Activated T-helper 1 cell treated with anti-CD3 and anti-CD28 coated beads, Interleukin-2, amount 50 U/mL, for 16 hours (primary cell): ENCODE results near the gene MAP1LC3B2.

Source experiments
- DNase-seq, 2 donors: peaks; one replicate each; pipeline ENCODE4 v3.0.0-alpha.2; 2020; ENCODE audit warnings: low read depth in 1 of 2, low spot score in 1 of 2

MAP1LC3B2 gene

DNA sequence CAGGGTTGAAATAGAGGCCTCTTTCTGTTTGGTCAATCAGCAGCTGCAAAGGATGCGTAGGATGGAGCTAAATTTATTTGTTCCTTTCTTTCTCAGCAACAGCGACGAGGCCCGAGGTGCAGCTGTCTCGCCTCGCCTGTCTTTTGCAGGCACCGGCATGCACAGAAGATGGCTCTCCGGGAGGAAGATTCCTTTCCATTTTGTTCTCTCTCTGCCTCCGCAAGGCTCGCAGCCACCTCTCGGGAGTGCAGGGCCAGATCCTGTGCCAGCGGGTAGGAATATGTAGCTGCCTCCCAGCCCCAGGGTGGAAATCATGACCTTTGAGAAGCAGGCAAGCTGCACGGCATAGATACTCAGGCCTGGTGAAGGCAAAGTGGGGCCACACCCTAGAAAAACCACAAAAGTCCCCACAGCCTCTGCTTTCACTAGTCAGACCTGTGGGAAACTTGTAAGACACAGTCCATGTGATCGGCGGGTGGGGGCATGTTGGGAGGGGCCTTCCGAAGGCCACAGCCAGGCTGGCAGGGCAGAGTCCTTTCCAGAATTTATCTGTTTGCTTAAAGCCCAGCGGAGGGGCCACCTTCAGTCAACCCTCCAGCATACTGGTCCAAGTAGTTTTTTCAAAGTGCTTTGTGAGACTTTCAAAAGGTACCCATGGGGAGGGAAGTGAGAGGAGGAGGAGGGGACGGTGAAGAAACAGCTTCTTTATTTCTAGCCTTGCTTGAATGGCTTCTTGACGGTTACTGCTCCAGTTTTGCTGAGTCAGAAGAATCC, at the start of gene MAP1LC3B2:
TSS of gene MAP1LC3B2 (plus strand) at position 220 of the 774 bp plus-strand sequence. CDS start 16,562 bp downstream, outside the sequence.
- DNase-seq: peak; percentile 40 to 46

- no peak for DNase-seq
These were observed 45.2 kb upstream of the MAP1LC3B2 start for GRCh38 chr12:116513944-116514343.

- DNase-seq: no peak
These were observed 43.5 kb upstream of the MAP1LC3B2 start for GRCh38 chr12:116515684-116516083.

DNA sequence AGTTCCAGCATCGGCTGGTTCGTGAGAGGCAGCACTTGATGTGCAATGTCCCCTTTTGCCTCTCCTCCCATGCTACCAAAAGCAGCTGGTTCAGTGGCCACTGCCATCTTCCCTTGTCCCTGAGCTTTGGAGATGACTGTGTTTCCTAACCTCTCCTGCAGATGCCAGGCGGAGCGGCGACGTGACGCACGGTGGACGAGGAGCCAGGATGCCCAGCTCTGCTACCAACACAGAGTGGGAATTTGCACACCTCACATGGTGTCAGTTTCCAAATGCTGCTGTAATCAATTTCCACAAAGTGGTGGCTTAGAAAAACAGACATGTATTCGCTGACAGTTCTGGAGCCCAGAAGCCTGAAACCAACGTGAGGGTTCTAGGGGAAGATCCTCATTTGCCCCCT, 42.5 kb upstream of the MAP1LC3B2 start:
- no peak for DNase-seq

DNA sequence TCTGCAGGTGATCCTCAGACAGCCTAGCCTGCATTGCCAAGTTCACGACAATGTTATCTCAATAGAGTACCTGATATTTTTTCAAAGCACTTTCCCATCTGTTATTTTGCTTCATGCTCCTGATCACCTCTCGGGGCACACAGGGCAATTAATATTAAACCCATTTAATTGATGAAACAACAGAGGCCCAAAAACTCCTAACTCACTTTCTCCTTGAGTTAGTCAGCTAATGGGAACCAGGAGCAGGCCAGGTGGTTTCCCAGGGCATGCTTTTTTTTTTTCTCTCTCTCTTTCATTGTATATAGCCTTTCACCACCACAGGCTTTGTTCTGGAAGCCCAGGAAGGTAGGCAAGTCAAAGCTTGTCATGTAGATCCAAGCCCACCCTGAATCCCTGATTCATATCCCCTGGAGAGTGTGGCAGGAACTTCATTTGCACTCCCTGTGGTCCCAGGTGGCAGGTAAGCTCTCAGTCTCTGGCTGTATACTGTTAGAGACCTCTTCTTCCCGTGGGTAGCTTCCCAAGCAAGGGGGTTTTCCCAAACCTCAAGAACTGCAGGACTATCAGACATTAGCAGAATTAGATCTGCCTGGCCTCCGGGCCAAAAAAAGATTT, 41.6 kb upstream of the MAP1LC3B2 start:
- no peak for DNase-seq

- no peak for DNase-seq
These were observed 38.9 kb upstream of the MAP1LC3B2 start for GRCh38 chr12:116520225-116520760.

- DNase-seq: no peak
These were observed 38.2 kb upstream of the MAP1LC3B2 start for GRCh38 chr12:116520801-116521471.

DNA sequence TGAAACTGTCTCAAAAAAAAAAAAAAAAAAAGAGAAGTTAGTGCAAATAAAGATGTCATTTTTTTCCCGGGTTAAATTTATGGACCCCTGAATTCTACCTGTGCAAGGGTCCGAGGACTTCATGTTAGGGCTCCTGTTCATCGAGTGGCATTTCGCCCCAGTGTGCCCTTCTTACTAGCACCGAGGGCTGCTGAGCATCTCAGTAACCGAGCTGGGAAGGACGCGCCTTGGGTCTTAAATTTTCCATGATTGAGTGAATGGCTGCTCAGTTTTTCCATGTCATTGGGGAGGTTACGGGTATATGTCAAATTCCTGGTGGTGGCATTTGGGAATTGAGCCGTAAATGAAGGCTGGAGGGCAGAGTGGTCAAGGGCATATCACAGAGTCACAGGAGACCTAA, 34.9 kb upstream of the MAP1LC3B2 start:
- no peak for DNase-seq

DNA sequence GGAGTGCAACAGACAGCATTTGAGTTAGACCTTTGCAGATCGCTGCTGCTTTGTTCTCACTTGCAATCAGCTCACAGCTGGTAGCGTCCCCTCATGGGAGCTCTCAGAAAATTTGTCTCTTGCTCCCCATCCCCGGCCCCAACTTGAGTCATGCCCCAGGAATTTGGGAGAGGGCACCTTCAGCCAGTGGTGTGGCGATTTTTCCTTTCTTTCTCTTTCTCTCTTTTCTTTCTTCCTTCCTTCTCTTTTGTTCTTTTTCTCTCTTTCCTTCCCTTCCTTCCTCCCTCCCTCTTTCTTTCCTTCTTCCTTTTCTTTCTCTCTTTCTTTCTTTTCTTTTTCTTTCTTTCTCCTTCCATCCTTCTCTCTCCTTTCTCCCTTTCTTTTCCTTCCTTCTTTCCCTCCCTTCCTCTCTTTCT, 34.2 kb upstream of the MAP1LC3B2 start:
- no peak for DNase-seq

DNA sequence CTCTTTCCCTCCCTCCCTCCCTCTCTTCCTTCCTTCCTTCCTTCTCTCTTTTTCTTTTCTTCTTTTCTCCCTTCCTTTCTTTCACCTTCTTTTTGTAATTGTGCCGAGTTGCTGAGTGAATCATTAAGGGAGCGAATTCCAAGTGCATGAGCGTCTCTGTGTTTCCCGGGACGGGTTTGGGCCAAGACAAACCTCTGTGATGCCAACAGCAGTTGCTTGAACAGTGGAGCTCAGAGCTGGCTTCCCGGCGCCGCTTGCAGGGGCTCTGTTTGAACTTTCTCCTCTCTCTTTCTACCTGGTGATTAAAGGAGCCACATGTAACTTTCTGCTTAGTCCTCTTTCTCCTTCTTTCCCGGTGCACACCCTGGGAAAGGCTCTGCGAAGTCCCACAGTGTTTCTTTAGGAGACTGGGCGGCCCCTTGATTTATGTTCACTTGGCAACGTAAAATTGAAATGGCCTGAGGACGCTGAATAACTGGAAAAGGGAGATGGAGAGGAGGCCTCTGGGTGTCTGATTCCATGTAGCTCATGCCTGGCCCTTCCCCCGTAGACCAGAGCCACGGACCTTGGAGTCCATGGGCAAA, 33.7 kb upstream of the MAP1LC3B2 start:
- DNase-seq: no peak

DNA sequence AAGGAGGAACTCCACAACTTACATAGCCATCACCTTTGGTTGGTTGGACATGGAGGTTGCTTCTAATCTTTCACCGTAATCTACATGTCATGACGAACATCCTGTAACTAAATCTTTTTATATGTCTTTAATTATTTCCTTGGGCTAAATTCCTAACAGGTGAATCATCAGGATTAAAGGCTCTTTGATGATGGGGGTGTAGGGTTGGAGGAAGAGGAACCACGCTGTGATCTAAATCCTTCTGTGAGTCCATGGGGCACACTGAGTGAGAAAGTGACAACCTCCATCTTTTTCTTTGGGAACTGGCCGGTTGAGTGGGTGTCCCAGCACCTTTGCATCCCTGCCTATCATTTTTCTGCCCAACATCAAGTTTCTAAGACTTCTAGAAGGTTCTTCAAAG, 31.1 kb upstream of the MAP1LC3B2 start:
- DNase-seq: no peak

DNA sequence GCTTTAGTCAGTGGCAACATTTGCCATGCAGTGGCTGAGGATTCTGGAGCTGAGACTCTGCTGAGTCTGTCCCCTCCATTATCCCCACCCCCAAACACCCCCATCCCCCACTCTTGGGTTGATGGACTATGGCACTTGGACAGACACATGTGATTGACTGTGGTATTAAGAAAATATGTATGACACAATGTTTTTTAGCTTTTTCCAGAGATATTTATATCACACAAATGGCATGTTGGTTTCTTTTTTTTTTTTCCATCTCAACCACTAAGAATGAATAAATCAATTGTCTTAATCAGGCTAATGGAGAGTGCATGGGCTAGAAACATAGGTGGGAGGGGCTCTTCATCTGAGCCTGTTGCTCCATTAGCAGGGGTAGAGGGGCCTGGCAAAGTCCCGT, 30.7 kb upstream of the MAP1LC3B2 start:
- no peak for DNase-seq

DNA sequence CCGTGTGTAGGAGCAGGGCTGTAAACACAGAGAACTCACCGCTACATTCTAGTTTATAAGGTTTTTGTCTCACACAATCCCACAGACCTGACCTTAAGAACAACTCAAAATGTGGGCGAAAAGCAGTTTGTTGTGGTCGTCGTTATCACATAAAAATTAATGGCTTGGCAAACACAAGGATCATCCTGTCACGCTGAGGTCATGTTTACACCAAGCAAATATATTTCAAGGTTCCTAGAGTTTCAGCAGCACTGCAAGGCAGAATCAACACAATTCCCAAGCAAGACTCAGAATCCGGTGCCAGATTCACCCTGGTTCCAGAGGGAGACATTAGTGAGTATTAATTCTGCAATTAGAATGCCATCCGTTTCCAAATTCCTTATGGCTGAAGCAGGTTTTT, 30.1 kb upstream of the MAP1LC3B2 start:
- no peak for DNase-seq

DNA sequence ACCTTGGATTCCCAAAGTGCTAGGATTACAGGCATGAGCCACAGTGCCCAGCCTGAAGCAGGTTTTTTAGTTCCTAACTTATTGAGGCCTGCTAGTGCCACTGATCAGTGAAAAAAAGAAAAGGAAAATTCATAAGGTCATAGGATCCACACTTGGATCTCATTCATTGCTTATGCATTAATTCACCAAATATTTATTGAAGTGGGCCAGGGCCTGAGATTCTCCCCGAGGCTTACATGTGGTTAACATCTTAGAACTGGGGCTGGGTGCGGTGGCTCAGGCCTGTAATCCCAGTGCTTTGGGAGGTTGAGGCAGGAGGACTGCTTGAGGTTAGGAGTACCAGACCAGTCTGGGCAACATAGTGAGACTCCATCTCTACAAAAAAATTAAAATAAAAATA, 29.5 kb upstream of the MAP1LC3B2 start:
- no peak for DNase-seq

DNA sequence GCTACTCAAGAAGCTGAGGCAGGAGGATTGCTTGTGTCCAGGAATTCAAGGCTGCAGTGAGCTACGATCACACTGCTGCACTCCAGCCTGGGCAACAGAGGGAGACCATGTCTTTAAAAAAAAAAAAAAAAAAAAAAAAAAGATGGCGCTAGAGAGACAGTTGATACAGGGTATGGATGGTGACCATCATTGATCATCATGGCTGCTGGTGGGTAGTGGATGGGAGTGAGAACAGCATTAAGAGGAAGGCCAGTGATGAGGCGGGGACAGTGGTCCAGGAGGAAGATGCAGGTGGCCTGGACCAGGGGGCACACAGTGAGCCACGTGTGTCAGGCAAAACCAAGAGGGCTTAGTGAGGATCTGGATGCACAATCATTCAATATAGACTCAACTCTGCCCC, 26.8 kb upstream of the MAP1LC3B2 start:
- DNase-seq: no peak

DNA sequence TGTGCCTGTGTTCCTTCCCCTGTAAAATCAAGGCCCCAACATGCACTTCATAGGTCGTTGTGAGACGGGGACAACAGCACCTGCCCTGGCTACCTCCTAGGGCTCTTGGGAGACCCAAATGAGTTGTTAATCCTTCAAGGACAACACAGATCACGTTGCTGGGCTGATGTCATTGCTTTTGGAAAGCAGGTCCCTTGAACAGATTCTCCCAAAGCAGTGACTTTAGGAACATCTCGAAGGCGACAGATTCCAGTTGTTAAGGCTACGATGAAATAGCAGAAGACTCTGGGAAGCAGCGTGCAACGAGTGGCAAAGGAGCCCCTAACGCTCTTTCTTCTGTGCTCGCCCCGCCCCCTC, 26.2 kb upstream of the MAP1LC3B2 start:
- DNase-seq: no peak

DNA sequence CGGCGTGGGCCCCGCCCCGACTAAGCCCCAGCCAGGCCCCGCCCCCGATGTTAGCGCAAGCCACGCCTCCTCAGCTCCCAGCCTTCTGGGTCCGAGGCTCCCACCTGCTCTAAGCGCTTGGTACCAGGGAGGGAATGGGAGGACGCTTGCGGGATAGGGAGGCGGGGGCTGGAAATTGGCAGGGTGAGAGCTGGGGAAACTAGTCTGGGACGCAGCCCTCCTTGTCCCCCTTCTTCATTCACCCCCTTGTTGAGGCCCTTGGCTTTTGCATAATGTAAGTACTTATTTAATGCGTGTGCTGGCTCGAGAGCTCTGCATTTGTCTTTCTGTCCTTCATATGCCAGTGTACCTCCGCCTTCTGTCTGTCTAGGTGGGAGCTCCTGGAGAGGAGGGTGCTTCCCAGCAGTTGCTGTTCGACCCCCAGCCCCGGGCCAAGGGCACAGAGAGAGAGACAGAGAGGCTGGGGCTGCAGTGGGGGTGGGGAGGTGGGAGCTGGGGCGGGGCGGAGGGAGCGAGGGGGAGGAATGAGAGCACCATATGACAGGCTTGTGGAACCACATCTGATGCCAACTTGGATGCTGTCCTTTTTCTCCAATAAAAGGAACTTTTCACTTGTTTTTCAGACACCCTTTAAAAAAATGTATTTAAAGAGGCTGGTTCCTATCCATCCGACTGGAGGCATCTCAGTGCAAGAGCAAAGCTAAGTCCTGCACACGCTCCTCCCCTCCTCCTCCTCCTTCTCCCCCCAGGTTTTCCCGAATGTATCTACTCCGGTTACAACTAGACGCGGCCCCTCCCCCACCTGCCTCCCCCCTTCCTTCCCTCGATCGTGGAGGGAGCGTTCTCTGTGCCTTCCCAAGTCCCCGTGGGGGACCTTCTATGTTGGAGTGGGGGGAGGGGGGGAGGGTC, 25.6 kb upstream of the MAP1LC3B2 start:
- DNase-seq: peak; percentile 50 to 52

DNA sequence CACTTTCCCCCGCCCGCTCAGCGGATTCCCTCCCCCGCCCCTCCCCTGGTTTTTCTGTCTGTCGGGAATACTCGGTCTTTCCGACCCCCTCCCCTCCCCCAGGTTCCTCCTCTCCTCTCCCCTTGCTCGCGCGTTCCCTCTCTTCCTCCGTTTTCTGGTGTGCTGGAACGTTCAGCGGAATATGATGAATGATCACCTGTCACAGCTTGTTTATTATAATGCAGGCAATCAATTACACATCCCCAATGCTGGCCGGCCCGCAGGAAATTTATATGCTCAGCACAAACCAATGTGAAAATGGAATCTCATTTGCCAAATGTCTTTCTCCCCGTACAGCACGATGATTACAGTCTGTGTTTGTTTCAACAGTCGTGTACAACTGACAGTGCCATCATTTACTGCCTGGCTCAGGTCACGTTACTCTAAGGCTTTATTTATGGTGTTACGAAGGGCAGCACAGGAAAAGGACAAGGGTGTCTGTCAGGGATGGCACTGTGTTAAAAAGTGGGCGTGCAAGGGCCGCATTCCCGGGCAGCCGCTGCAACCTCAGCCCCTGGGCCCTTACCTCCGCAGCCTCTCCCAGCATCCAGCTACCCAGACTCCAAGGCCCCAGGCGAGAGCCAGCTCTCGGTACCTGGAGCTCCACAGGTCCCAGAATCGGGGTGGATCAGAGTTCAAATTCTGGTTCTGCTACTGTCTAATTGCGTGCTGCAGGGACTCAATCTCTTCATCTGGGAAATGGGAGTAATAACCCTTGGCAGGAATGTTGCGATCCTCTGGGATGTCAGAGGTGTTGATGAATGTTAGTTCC, 24.7 kb upstream of the MAP1LC3B2 start:
- no peak for DNase-seq

DNA sequence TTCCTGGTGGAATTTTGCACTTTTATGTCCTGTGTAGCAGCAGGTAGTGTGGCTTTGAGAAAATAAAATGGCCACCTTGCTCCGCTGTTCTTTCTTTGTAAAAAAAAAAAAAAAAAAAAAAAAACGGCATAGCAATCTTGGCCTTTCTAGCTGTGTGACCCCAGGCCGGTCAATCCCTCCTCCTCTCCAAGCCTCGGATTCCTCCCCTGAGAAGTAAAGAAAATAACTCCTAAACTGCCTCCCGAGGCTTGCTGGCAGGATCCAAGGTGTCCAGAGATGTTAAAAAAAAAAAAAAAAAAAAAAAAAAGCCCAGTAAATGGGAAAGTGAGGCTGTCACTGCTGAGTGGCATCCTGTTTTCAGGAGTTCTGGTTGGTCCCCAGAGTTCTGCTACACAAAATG, 23.9 kb upstream of the MAP1LC3B2 start:
- no peak for DNase-seq
